ENCODE data around the gene SEMA3C.

GRCh38 chr7:80918909-80919721 lies at the start of gene SEMA3C:
- TF ChIP-seq CTCF (IDR thresholded peaks at IDR 0.05), result no peak
- no peak for TF ChIP-seq POLR2A (IDR thresholded peaks at IDR 0.05)

Data from stomach (tissue), 4 donors.